ENCODE measurements around the gene TC2N.
"Not testable (repeated sequence)": the region's sequence is repeated elsewhere in the genome, so short reads cannot be mapped to it uniquely, and the experiment has no call there.

Gene TC2N

GRCh38 chr14:91869556-91869955 is 2.2 kb upstream of the TC2N start:
- no peak for DNase-seq (ENCODE audit: low spot score)

GRCh38 chr14:91866511-91867295 is 633 bp downstream of the TC2N start:
- DNase-seq (ENCODE audit: low spot score), result no peak

DNA sequence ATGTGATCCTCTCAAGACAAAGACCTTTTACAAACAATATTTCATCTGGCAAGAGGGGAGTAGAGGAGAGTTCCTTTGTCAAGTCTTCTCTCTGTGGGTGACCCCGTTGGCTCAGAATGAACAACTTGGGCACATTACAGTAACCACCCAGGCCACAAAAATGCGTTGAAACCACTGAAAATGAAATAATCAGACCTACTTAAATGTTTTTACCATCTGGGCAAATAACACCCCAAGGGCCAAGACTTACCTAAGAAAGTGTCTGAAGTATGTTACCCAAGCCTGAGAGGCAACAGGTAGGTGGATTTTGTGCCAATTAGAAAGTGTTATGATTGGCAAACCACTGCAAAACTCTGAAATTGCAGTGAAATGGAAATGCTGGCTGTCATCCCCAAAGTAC is 1.3 kb downstream of the TC2N start:
- DNase-seq (ENCODE audit: low spot score), result no peak

DNA sequence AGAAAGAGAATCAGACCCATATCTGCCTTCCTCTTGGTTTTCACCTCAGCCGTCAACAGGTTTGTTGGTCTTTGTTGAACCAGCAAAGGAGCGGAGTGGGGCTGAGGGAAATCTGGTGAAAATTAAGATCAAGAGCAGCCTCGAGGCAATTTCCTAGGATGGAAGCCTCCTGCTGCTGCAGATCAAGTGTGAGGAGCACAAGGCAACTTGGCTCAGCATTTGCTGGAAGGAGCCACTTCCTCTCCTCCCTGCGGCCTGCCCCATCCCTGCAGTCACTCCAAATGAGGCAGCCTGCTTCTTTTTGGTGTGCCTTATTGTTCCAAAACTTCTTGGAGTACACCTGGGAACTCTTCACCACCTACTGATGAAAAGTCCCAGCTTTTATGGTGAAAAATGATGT is 4.9 kb downstream of the TC2N start:
- no peak for DNase-seq (ENCODE audit: low spot score)

DNA sequence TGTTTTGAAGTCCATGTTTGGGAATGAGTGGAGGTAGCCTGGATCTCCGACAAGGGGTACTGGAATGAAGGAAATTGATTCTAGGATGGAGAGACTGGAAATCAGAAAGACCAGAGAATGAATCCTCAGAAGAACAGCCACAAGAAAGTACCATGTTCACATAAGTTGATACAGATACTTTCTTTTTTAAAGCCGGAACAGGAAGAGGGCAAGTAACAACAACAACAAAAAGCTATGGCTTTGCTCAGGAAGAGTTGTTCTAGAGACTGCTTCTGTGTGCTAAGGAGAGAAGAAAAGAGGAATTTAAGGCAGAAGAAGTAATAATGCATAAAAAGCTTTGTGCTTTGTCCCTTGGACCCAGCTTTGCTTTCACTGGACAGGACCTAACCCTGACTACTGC is 6.2 kb downstream of the TC2N start:
- DNase-seq (ENCODE audit: low spot score), result no peak

GRCh38 chr14:91860238-91860637 is 7.1 kb downstream of the TC2N start:
- no peak for DNase-seq (ENCODE audit: low spot score)

- no peak for DNase-seq (ENCODE audit: low spot score)
Measured at GRCh38 chr14:91858536-91859275, 8.6 kb downstream of the TC2N start.

GRCh38 chr14:91857614-91858013 is 9.7 kb downstream of the TC2N start:
- DNase-seq (ENCODE audit: low spot score), result no peak

DNA sequence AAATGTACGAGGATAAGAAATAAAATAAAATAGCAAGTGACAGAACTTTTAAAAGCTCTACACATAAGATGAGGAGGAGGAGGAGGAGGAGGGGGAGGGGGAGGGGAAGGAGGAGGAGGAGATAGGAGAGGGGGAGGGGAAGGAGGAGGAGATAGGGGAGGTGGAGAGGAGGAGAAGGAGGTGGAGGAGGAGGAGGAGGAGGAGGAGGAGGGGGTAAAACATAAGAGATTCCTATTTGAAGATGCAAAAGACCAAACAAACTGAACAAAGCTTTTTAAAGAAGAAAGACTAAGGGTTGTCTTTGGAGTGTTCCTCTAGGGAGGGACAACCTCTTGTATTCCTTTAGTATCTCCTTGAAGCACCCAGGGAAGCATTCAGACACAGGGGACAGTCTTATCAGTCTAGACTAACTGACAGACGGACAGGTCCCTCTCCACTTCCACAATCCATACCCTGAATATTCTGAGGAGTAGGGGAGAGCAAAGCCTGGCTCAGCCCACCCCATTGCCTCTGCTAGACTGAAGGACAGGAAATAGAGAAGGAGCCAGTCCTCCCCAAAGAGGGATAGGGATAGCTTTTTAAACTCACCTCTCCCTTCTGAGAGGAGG is 12.9 kb downstream of the TC2N start:
- DNase-seq (ENCODE audit: low spot score), result no peak

GRCh38 chr14:91851563-91851962 is 15.8 kb downstream of the TC2N start:
- no peak for DNase-seq (ENCODE audit: low spot score)

DNA sequence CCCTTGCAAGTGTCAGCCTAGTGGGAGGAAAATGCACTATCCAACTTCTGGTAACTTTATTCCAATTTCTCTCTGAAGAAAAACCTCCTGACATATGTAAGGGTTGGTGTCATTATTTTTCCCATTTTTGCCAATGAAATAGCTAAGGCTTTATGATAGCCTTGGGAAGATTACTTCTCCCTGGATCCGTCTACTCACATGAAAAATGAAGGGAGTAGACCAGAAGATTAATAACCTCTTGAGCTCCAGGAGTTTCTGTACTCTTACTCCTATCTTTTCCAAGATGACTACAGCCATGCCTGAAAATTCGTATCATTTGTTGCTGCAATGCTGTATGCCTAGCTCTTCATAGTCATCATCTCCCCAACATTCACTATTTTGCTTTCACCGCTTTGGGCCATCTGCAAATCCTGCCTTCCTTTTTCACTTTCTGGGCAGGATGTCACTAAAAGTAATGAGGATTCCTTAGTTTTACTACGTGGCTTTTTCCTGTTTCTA is 18.8 kb downstream of the TC2N start:
- no peak for DNase-seq (ENCODE audit: low spot score)

DNA sequence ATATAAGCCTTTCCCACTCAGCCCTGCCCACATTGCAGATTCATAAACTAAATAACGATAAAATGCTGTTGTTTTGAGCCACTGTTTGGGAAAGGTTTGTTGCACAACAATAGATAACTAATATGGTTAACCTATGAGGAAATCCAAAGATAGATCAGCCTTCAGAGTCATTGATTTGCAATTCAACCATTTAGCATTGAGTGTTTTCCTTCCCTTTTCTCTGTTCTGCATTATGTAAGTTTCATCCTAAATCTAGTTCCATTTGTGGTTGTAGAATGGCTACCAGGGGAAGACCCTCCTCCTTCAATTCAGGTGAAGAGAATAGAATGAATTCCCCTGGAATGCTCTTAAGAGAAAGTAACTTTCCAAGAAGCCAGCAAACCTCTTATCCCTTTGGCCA is 19.6 kb downstream of the TC2N start:
- no peak for DNase-seq (ENCODE audit: low spot score)

DNA sequence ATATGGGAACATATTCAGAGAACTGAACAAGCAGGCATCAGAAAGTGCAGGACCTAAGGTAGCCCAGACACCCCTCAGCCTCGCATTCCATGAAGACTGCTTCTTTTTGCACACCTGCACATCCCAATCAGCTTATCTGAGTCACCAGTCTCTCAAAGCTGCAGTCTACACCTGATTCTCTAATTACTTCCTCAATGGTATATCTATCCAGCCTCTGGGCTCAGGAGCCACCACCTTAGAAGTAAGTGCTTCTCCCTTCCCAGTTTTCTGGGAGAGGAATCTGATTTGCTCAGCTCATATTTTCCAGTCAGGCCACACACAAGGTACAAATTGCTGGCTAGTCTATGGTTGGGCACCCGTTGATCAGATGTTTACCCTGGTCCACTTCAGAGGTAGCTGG is 21.7 kb downstream of the TC2N start:
- DNase-seq (ENCODE audit: low spot score), result no peak

DNA sequence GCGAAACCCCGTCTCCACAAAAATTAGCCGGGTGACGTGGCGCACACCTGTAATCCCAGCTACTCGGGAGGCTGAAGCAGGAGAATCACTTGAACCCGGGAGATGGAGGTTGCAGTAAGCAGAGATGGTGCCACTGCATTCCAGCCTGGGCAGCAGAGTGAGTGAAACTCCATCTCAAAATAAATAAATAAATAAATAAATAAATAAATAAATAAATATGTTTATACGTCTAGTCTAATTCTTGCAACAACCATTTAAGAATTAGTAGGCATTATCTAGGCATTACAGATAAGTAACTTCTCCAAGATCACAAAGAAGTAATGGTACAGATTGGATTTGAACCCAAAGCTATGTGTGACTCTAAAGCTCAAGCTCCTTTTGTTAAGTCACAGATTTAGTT is 22.3 kb downstream of the TC2N start:
- not testable (repeated sequence) for DNase-seq (ENCODE audit: low spot score)

- DNase-seq (ENCODE audit: low spot score), result no peak
Measured at GRCh38 chr14:91844029-91844428, 23.3 kb downstream of the TC2N start.

GRCh38 chr14:91843437-91843836 is 23.9 kb downstream of the TC2N start:
- no peak for DNase-seq (ENCODE audit: low spot score)

DNA sequence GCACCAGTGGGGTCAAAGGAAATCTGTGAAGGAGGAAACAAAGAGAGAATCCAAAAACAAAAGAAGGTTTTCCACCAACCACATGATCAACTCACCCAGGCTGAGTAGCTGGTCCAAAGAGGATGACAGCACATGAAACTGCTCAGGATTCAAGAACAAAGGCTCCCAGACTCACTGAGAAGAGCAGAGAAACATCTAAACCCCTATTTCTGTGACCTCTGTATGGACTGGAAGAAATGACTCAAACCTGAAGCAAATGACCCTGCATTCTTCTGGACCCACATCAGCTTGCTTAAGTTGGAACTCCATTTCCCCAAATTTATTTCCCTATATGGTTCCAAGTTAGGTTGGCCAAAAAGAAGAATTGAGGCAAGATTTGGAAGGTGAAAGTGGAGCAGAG is 26.3 kb downstream of the TC2N start:
- no peak for DNase-seq (ENCODE audit: low spot score)

GRCh38 chr14:91839749-91840148 is 27.6 kb downstream of the TC2N start:
- no peak for DNase-seq (ENCODE audit: low spot score)

GRCh38 chr14:91837076-91837475 is 30.3 kb downstream of the TC2N start:
- no peak for DNase-seq (ENCODE audit: low spot score)

- peak; percentile 84 for DNase-seq (ENCODE audit: low spot score)
Measured at GRCh38 chr14:91835920-91836843, 31.2 kb downstream of the TC2N start.

DNA sequence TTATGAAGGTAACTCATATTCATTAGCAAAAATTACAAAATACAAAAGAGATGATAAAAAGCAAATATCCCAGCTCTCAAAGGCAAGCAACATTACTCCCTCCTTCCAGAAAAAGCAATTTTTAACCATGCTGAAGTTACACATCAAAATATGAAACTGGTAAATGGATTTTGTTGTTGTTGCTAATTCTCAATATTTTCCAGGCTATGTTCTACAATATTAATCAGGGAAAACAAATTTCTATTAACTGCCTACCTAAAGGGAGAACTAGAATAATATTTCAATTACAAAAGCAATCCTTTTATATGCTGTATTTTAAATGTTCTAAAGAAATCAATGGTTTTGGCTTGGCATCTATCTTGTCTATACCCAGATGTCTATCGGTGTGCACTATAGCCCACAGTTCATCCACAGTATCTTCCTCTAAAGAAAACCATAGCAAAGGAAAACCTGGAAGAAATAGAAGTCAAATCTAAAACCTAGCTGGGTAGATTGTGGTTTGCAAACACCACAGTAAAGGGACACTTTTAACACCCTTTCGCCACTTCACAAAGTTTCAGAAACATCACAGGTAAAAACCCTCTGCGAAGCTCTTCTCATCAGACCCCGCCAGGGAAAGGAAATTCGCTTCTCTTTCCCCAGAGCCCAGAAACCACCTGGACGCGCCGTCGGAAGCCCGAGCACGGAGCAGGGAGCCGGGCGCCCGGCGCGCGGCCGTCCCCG is 32.0 kb downstream of the TC2N start:
- DNase-seq (ENCODE audit: low spot score), result no peak

Data from D341Med (cell line).